HepG2 (cell line): ENCODE data around the gene GZF1. TPM values are rescaled to one million over a fixed set of nuclear protein-coding genes. Genes with fewer than 3 reads are reported as not detected.

Source experiments
- BORCS8-MEF2B ChIP-seq: sonication (generic); formaldehyde crosslinking; IDR thresholded peaks from 2 replicates; pipeline ENCODE4 v1.8.0; 2022; ENCODE audit warnings: mild to moderate bottlenecking, missing genetic modification reagents
- CCDC6 ChIP-seq: sonication (generic); formaldehyde crosslinking; IDR thresholded peaks from 2 replicates; pipeline ENCODE4 v1.8.1; 2022; ENCODE audit warnings: mild to moderate bottlenecking, missing genetic modification reagents, moderate library complexity
- ELF1 ChIP-seq: sonication (generic); formaldehyde crosslinking; IDR thresholded peaks from 2 replicates; pipeline ENCODE4 v1.4.0; 2020; ENCODE audit warnings: missing genetic modification reagents
- ELF4 ChIP-seq: sonication (generic); formaldehyde crosslinking; IDR thresholded peaks from 2 replicates; pipeline ENCODE4 v1.5.0; 2020; ENCODE audit warnings: missing genetic modification reagents, mild to moderate bottlenecking, moderate library complexity, borderline replicate concordance
- GPN1 ChIP-seq: sonication (generic); formaldehyde crosslinking; IDR thresholded peaks from 2 replicates; pipeline ENCODE4 v1.5.1; 2020; ENCODE audit warnings: missing genetic modification reagents, borderline replicate concordance
- HMG20B ChIP-seq: conservative IDR thresholded peaks from 2 replicates; pipeline ENCODE4 v1.6.1; 2016; ENCODE audit warnings: missing genetic modification reagents, missing compliant biosample characterization
- MAF1 ChIP-seq: sonication (generic); formaldehyde crosslinking; IDR thresholded peaks from 2 replicates; pipeline ENCODE4 v1.5.0; 2020; ENCODE audit warnings: missing genetic modification reagents, borderline replicate concordance
- MTF2 ChIP-seq: sonication (generic); formaldehyde crosslinking; IDR thresholded peaks from 2 replicates; pipeline ENCODE4 v1.5.0; 2020; ENCODE audit warnings: missing genetic modification reagents, borderline replicate concordance
- RBAK ChIP-seq: sonication (generic); formaldehyde crosslinking; IDR thresholded peaks from 2 replicates; pipeline ENCODE4 v1.5.1; 2020; ENCODE audit warnings: mild to moderate bottlenecking, missing genetic modification reagents
- RBFOX2 ChIP-seq: fragments of 200-400 bp; formaldehyde crosslinking; IDR thresholded peaks from 2 replicates; pipeline ENCODE4 v1.6.1; 2017; ENCODE audit warnings: low read depth, mild to moderate bottlenecking, low read length
- SRF ChIP-seq: IDR thresholded peaks from 2 replicates; pipeline ENCODE4 v1.6.1; 2011; ENCODE audit warnings: mild to moderate bottlenecking, low read depth, low read length, moderate library complexity
- ZBTB3 ChIP-seq: sonication (generic); formaldehyde crosslinking; IDR thresholded peaks from 2 replicates; pipeline ENCODE4 v1.4.0; 2020; ENCODE audit warnings: low read depth, mild to moderate bottlenecking, moderate library complexity, missing genetic modification reagents, borderline replicate concordance
- ZBTB38 ChIP-seq: sonication (generic); formaldehyde crosslinking; IDR thresholded peaks from 2 replicates; pipeline ENCODE4 v1.5.1; 2020; ENCODE audit warnings: mild to moderate bottlenecking, missing genetic modification reagents
- ZNF550 ChIP-seq: sonication (generic); formaldehyde crosslinking; IDR thresholded peaks from 2 replicates; pipeline ENCODE4 v1.4.0; 2020; ENCODE audit warnings: mild to moderate bottlenecking, missing genetic modification reagents, borderline replicate concordance
- polyA plus RNA-seq, 8 experiments: library from polyadenylated mRNA; depleted of rRNA in 3 of 8; stranded (reverse) in 7 of 8; unstranded in 1 of 8; fragments of >200 nt; fragmentation: Illumina TruSeq in 4 of 8; extraction: Trizol in 4 of 8; gene quantifications; 2 replicates each; pipeline versions ENCODE4 v1.2.1 to v1.2.3, GENCODE V29; 2011 to 2016; ENCODE audit warnings: low read depth in 4 of 8, missing spikeins in 1 of 8, mixed read lengths in 1 of 8; ENCODE audit not compliant: insufficient read depth in 1 of 8
- total RNA-seq, 5 experiments: library from RNA; depleted of rRNA; stranded (reverse); fragments of >200 nt; fragmentation: Illumina TruSeq; extraction: Trizol; gene quantifications; 2 replicates each; pipeline ENCODE4 v1.2.3, GENCODE V29; 2016; ENCODE audit warnings: low read depth in 1 of 5
- TF ChIP-seq, protein P1 (sequence below): sonication (generic); formaldehyde crosslinking; IDR thresholded peaks from 2 replicates; pipeline ENCODE4 v1.9.0; 2021; ENCODE audit warnings: missing genetic modification reagents, mild to moderate bottlenecking, borderline replicate concordance
- TF ChIP-seq, protein P2 (sequence below), 2 experiments: sonication (generic) in 1 of 2; formaldehyde crosslinking in 1 of 2; IDR thresholded peaks; 2 replicates each; pipeline versions ENCODE4 v1.4.0 to v1.6.1; 2018 to 2020; ENCODE audit warnings: missing genetic modification reagents in 2 of 2, borderline replicate concordance in 1 of 2, low read depth in 1 of 2, mild to moderate bottlenecking in 1 of 2, missing biosample characterization in 1 of 2
- TF ChIP-seq, protein P3 (sequence below): sonication (generic); formaldehyde crosslinking; IDR thresholded peaks from 2 replicates; pipeline ENCODE4 v1.4.0; 2020; ENCODE audit warnings: mild to moderate bottlenecking, missing genetic modification reagents

Gene GZF1
- total and polyA plus RNA-seq, 2 of the 13 experiments (the other 11 are each of a cell fraction or from before 2014, with no cell fraction given) = 16.9 to 26.0 TPM

DNA sequence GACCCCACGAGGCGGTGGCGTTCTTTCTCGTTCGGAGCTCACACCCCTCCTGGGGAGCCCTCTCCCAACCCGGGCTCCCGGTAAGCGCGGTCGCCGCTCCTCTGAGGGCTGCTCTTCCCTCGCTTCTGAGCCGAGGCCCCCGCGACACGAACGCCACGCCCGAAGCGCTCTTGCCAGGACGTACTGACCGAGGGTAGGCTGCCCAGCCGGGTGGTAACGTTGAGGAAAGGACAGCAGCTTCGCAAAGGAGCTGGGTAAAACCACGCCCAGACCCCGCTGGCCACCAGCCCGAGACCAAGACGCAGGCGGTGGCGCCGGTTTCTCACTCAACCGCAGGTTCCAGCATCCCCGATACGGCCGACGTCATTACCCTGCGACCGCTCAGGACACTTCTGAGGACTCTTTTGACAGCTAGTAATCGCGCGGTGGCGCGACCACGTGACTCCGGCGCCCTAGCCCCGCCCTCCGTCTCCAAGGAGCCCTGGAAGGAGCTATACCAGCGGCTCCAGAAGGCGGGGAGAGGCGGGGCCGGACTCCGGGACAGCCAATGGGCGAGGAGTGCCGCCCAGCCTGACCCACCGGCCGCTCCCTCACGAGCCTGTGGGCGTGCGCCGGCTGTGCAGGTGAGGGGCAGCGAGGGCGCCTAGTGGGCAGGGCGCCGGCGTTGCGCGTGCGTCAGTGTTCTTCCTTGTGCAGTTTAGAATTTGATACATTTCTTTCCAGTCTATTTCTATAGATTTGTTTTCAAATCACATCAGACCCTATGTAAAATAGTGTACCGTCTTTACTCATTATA lies 4.0 kb upstream of the GZF1 start (continued):
- TF ChIP-seq ZNF550 (CRISPR knock-in tag) (no peak), RBFOX2 (peak; percentile 90), RBAK (no peak), ELF1 (CRISPR knock-in tag) (peak; percentile 79), GPN1 (no peak), ELF4 (CRISPR knock-in tag) (no peak), SRF (peak; percentile 73), BORCS8-MEF2B (peak; percentile 65), MAF1 (CRISPR knock-in tag) (0 out of 2 replicates have a peak, but pooled peaks have one; percentile 88), MTF2 (peak; percentile 64; the same call in 1 of the 2 replicates), CCDC6 (no peak), ZBTB3 (CRISPR knock-in tag) (no peak; the same call in 1 of the 2 replicates), HMG20B (CRISPR knock-in tag) (peak; percentile 35; the same call in 1 of the 2 replicates), ZBTB38 (CRISPR knock-in tag) (peak; percentile 64; the same call in 1 of the 2 replicates)
- TF ChIP-seq, protein P1, sequence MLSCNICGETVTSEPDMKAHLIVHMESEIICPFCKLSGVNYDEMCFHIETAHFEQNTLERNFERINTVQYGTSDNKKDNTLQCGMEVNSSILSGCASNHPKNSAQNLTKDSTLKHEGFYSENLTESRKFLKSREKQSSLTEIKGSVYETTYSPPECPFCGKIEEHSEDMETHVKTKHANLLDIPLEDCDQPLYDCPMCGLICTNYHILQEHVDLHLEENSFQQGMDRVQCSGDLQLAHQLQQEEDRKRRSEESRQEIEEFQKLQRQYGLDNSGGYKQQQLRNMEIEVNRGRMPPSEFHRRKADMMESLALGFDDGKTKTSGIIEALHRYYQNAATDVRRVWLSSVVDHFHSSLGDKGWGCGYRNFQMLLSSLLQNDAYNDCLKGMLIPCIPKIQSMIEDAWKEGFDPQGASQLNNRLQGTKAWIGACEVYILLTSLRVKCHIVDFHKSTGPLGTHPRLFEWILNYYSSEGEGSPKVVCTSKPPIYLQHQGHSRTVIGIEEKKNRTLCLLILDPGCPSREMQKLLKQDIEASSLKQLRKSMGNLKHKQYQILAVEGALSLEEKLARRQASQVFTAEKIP = no peak
- TF ChIP-seq, protein P2, sequence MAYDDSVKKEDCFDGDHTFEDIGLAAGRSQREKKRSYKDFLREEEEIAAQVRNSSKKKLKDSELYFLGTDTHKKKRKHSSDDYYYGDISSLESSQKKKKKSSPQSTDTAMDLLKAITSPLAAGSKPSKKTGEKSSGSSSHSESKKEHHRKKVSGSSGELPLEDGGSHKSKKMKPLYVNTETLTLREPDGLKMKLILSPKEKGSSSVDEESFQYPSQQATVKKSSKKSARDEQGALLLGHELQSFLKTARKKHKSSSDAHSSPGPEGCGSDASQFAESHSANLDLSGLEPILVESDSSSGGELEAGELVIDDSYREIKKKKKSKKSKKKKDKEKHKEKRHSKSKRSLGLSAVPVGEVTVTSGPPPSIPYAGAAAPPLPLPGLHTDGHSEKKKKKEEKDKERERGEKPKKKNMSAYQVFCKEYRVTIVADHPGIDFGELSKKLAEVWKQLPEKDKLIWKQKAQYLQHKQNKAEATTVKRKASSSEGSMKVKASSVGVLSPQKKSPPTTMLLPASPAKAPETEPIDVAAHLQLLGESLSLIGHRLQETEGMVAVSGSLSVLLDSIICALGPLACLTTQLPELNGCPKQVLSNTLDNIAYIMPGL (CRISPR knock-in tag; IDR thresholded peaks at IDR 0.05; ENCODE audit: borderline replicate concordance in 1 of 2, low read depth in 1 of 2) = peak; percentile 68 to 77; a peak in 3 of 4 replicates
- TF ChIP-seq, protein P3, sequence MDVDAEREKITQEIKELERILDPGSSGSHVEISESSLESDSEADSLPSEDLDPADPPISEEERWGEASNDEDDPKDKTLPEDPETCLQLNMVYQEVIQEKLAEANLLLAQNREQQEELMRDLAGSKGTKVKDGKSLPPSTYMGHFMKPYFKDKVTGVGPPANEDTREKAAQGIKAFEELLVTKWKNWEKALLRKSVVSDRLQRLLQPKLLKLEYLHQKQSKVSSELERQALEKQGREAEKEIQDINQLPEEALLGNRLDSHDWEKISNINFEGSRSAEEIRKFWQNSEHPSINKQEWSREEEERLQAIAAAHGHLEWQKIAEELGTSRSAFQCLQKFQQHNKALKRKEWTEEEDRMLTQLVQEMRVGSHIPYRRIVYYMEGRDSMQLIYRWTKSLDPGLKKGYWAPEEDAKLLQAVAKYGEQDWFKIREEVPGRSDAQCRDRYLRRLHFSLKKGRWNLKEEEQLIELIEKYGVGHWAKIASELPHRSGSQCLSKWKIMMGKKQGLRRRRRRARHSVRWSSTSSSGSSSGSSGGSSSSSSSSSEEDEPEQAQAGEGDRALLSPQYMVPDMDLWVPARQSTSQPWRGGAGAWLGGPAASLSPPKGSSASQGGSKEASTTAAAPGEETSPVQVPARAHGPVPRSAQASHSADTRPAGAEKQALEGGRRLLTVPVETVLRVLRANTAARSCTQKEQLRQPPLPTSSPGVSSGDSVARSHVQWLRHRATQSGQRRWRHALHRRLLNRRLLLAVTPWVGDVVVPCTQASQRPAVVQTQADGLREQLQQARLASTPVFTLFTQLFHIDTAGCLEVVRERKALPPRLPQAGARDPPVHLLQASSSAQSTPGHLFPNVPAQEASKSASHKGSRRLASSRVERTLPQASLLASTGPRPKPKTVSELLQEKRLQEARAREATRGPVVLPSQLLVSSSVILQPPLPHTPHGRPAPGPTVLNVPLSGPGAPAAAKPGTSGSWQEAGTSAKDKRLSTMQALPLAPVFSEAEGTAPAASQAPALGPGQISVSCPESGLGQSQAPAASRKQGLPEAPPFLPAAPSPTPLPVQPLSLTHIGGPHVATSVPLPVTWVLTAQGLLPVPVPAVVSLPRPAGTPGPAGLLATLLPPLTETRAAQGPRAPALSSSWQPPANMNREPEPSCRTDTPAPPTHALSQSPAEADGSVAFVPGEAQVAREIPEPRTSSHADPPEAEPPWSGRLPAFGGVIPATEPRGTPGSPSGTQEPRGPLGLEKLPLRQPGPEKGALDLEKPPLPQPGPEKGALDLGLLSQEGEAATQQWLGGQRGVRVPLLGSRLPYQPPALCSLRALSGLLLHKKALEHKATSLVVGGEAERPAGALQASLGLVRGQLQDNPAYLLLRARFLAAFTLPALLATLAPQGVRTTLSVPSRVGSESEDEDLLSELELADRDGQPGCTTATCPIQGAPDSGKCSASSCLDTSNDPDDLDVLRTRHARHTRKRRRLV (CRISPR knock-in tag) = no peak; the same call in 1 of the 2 replicates
